ENCODE measurements around the gene RAC3. TPM values are rescaled to one million over a fixed set of nuclear protein-coding genes. Genes with fewer than 3 reads are reported as not detected.

Gene RAC3
- total and polyA plus RNA-seq, 2 experiments from 2014 or later: 5.5 to 11.8 TPM

GRCh38 chr17:82022310-82022980, 9.0 kb upstream of the RAC3 start, which contains the start of gene CENPX:
TSS of gene CENPX (minus strand) at chr17:82022878. CDS start at chr17:82022861, 17 bp downstream.
- TF ChIP-seq EZH2phosphoT487 (IDR thresholded peaks at IDR 0.05; ENCODE audit: low read depth, severe bottlenecking, unreplicated experiment): no peak
- TF ChIP-seq EZH2 (IDR thresholded peaks at IDR 0.05; ENCODE audit: borderline replicate concordance): no peak
- TF ChIP-seq, protein P1, sequence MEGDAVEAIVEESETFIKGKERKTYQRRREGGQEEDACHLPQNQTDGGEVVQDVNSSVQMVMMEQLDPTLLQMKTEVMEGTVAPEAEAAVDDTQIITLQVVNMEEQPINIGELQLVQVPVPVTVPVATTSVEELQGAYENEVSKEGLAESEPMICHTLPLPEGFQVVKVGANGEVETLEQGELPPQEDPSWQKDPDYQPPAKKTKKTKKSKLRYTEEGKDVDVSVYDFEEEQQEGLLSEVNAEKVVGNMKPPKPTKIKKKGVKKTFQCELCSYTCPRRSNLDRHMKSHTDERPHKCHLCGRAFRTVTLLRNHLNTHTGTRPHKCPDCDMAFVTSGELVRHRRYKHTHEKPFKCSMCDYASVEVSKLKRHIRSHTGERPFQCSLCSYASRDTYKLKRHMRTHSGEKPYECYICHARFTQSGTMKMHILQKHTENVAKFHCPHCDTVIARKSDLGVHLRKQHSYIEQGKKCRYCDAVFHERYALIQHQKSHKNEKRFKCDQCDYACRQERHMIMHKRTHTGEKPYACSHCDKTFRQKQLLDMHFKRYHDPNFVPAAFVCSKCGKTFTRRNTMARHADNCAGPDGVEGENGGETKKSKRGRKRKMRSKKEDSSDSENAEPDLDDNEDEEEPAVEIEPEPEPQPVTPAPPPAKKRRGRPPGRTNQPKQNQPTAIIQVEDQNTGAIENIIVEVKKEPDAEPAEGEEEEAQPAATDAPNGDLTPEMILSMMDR (IDR thresholded peaks at IDR 0.05; ENCODE audit: poor library complexity): no peak
- Histone ChIP-seq H4K20me1 (ENCODE audit: insufficient read depth, poor library complexity, severe bottlenecking) (no peaks in the 10 kb centered on the region), H3K4me1 (ENCODE audit: insufficient read depth) (peaks cover 19% of the 10 kb centered on the region), H3K4me3 (peak within 1 kb of the TSS; percentile 32), H3K9me2 (replicated peaks; ENCODE audit: insufficient read depth) (no peaks in the 10 kb centered on the region), H3K27me3 (no peaks in the 10 kb centered on the region), H3K36me3 (replicated peaks; ENCODE audit: insufficient read depth, low read depth) (no peaks in the 10 kb centered on the region), H3K79me2 (peaks cover 11% of the 10 kb centered on the region), H3K9me3 (ENCODE audit: low read depth) (no peaks in the 10 kb centered on the region), H3K4me2 (peak within 1 kb of the TSS; percentile 90), H2AFZ (peak within 1 kb of the TSS; percentile 41), H3K27ac (no peak within 1 kb of the TSS)
- under 1% methylated on average over 36 of the region's 64 CpGs for WGBS (ENCODE audit: low lambda C conversion rate, missing lambda C conversion rate)
- no peak for DNase-seq (ENCODE audit: low spot score)

DNA sequence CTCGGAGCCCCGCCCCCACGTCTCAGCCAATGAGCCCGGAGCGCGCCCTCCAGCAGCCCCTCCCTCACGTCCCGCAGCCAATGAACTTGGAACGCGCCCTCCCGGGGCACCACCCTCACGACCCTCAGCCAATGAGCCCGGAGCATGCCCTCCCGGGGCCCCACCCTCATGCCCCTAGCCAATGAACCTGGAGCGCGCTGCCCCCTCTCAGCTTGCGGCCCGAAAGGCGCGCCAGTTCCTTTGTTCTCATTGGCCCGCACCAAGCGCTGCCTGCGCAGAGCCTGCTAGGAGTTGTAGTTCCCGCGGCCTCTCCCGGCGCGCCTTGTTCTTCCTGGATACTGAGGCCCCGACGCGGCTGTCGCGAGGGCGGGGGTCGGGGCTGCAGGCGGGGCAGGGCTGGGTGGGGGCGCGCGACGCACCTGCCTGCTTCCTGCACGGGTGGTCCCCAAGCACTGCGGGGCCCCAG, 8.5 kb upstream of the RAC3 start, which contains the start of gene LRRC45:
Gene LRRC45 (plus strand): TSS at position 325 of the 466 bp plus-strand sequence. CDS start 339 bp downstream, outside the sequence.
- WGBS (ENCODE audit: low lambda C conversion rate, missing lambda C conversion rate): 2% methylated on average over 28 of the region's 42 CpGs
- Histone ChIP-seq H3K4me3 (peak within 1 kb of the TSS; percentile 32), H3K9me3 (ENCODE audit: low read depth) (no peaks in the 10 kb centered on the region), H3K4me1 (ENCODE audit: insufficient read depth) (peaks cover 19% of the 10 kb centered on the region), H2AFZ (peak within 1 kb of the TSS; percentile 41), H3K36me3 (replicated peaks; ENCODE audit: insufficient read depth, low read depth) (no peaks in the 10 kb centered on the region), H3K27ac (no peak within 1 kb of the TSS), H3K4me2 (peak within 1 kb of the TSS; percentile 90), H3K27me3 (no peaks in the 10 kb centered on the region), H3K79me2 (peaks cover 11% of the 10 kb centered on the region), H3K9me2 (replicated peaks; ENCODE audit: insufficient read depth) (no peaks in the 10 kb centered on the region), H4K20me1 (ENCODE audit: insufficient read depth, poor library complexity, severe bottlenecking) (no peaks in the 10 kb centered on the region)
- TF ChIP-seq, protein P1 (IDR thresholded peaks at IDR 0.05; ENCODE audit: poor library complexity): no peak
- TF ChIP-seq EZH2 (IDR thresholded peaks at IDR 0.05; ENCODE audit: borderline replicate concordance): no peak
- no peak for TF ChIP-seq EZH2phosphoT487 (IDR thresholded peaks at IDR 0.05; ENCODE audit: low read depth, severe bottlenecking, unreplicated experiment)
- DNase-seq (ENCODE audit: low spot score): peak; percentile 100

- Histone ChIP-seq H3K79me2 (peaks cover 11% of the 10 kb centered on the region), H3K4me1 (ENCODE audit: insufficient read depth) (peaks cover 19% of the 10 kb centered on the region), H4K20me1 (ENCODE audit: insufficient read depth, poor library complexity, severe bottlenecking) (no peaks in the 10 kb centered on the region), H3K9me2 (replicated peaks; ENCODE audit: insufficient read depth) (no peaks in the 10 kb centered on the region), H3K36me3 (replicated peaks; ENCODE audit: insufficient read depth, low read depth) (no peaks in the 10 kb centered on the region), H3K9me3 (ENCODE audit: low read depth) (no peaks in the 10 kb centered on the region), H3K27ac (no peak overlapping the region), H3K4me3 (peak overlapping the region; percentile 30), H3K27me3 (no peaks in the 10 kb centered on the region), H2AFZ (peak overlapping the region; percentile 41), H3K4me2 (peak overlapping the region; percentile 88)
- WGBS (ENCODE audit: low lambda C conversion rate, missing lambda C conversion rate): 11% methylated on average over 47 of the region's 55 CpGs
- TF ChIP-seq EZH2 (IDR thresholded peaks at IDR 0.05; ENCODE audit: borderline replicate concordance): no peak
- TF ChIP-seq, protein P1 (IDR thresholded peaks at IDR 0.05; ENCODE audit: poor library complexity): no peak
- TF ChIP-seq EZH2phosphoT487 (IDR thresholded peaks at IDR 0.05; ENCODE audit: low read depth, severe bottlenecking, unreplicated experiment): no peak
- peak; percentile 55 for DNase-seq (ENCODE audit: low spot score)
Observed at GRCh38 chr17:82023447-82024241, 7.8 kb upstream of the RAC3 start.
